ENCODE results near the gene ZNF430. TPM values are rescaled to one million over a fixed set of nuclear protein-coding genes. Genes with fewer than 3 reads are reported as not detected.
"Not testable (repeated sequence)": the region's sequence is repeated elsewhere in the genome, so short reads cannot be mapped to it uniquely, and the experiment has no call there.

The ZNF430 gene
- 10 to 100 TPM; 25.9 to 27.7 TPM for total RNA-seq

DNA sequence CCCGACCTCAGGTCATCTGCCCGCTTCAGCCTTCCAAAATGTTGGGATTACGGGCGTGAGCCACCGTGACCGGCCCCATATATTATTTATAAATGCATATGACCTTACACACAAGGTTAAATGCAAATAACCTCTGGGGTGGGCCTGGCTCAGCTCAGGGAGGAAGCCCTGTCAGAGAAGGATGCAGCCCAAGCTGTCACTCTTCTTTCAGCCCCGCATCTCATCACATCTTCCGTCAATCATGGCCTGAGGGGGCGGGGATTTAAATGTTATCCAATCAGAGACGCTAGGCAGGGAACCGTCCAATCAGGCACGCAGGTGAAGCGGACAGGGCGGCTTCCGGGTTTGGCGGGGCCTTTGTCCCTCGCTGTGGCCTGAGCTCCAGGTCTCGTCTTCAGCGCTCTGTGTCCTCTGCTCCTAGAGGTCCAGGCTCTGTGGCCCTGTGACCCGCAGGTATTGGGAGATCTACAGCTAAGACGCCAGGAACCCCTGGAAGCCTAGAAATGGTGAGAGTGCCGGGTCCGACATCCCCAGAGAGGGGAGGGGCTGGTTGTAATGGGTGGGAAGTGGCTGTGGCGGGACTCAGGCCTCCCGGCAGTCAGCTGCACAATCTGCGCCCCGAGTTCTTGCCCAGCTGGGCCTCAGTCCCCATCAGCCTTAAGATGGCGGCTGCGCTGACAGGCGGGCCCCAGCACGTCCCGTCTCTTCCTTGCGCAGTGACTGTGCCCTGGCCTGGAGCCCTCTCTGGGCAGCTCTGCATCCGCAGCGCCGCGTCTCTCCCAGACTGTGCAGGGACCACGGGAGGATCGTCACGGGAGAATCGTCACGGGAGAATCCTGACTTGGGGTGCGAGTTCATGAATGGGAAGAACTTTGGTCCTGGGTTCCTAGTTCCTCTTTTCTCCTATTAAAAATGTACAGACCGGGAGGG lies at the start of gene ZNF430:
TSS of gene ZNF430 (plus strand) at position 360 of the 930 bp plus-strand sequence. CDS start at position 504, 144 bp downstream.
- H3K27ac Mint-ChIP-seq = peak within 1 kb of the TSS; percentile 99
- ATAC-seq (replicated peaks in 1 of 2) (peak; percentile 89 to 92), DNase-seq (peak; percentile 94 to 95)
- no peaks in the 10 kb centered on the region for H3K9me3 Mint-ChIP-seq
- H3K4me3 Mint-ChIP-seq = peak within 1 kb of the TSS; percentile 100
- no peaks in the 10 kb centered on the region for H3K27me3 Mint-ChIP-seq (ENCODE audit: low read depth)
- H3K4me1 Mint-ChIP-seq (ENCODE audit: low read depth) = peaks cover 49% of the 10 kb centered on the region
- peaks cover 10 to 24% of the 10 kb centered on the region in 2 donors for H3K36me3 Mint-ChIP-seq (ENCODE audit: insufficient read depth in 2 of 2)

DNA sequence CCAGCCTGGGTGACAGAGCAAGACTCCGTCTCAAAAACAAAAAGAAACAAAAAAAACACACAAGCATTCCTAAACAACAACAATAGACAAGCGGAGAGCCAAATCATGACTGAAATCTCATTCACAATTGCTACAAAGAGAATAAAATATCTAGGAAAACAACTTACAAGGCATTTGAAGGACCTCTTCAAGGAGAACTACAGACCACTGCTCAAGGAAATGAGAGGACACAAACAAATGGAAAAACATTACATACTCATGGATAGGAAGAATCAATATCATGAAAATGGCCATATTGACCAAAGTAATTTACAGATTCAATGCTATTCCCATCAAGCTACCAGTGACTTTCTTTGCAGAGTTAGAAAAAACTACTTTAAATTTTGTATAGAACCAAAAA lies 27.7 kb upstream of the ZNF430 start:
- not testable (repeated sequence) for H3K27me3 Mint-ChIP-seq (ENCODE audit: low read depth); H3K4me3 Mint-ChIP-seq; H3K27ac Mint-ChIP-seq; DNase-seq; H3K4me1 Mint-ChIP-seq (ENCODE audit: low read depth); ATAC-seq (replicated peaks in 1 of 2)
- peaks cover 14 to 18% of the 10 kb centered on the region in 2 donors for H3K9me3 Mint-ChIP-seq
- peaks cover 19 to 26% of the 10 kb centered on the region in 2 donors for H3K36me3 Mint-ChIP-seq (ENCODE audit: insufficient read depth in 2 of 2)

DNA sequence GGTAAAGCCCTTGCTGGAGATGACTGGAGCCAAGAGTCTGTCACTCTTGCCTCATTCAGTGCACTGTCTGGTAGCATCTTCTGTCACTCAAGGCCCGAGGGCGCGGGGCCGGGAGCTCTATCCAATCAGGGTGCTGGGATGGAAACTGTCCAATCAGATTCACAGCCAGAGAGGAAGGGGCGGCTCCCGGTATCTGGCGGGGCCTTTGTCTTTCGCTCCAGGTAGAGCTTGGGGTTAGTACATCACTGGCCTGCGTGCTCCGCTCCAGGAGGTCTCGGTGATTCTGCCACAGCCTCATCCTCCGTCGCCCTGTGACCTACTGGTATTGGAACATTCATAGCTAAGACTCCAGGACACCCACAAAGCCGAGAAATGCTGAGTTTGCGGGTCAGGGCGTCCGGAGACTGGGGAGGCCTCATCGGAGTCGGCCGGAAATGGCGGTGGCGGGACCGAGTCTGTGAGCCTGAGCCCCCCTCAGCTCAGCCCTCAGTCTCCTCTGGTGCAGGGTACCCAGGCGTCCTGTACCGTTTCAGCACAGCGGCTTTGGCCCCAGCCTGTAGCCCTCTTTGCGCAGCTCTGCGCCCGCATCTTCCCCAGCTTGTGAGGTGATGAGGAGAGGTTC lies 20.6 kb upstream of the ZNF430 start:
- DNase-seq (peak; percentile 89 to 93), ATAC-seq (replicated peaks in 1 of 2) (peak; percentile 100)
- Mint-ChIP-seq H3K9me3 (no peaks in the 10 kb centered on the region), H3K4me1 (ENCODE audit: low read depth) (peaks cover 22% of the 10 kb centered on the region), H3K27ac (peak overlapping the region; percentile 89), H3K36me3 (ENCODE audit: insufficient read depth in 2 of 2) (peaks cover 5 to 8% of the 10 kb centered on the region in 2 donors), H3K27me3 (ENCODE audit: low read depth) (no peaks in the 10 kb centered on the region), H3K4me3 (peak overlapping the region; percentile 97 to 98)

DNA sequence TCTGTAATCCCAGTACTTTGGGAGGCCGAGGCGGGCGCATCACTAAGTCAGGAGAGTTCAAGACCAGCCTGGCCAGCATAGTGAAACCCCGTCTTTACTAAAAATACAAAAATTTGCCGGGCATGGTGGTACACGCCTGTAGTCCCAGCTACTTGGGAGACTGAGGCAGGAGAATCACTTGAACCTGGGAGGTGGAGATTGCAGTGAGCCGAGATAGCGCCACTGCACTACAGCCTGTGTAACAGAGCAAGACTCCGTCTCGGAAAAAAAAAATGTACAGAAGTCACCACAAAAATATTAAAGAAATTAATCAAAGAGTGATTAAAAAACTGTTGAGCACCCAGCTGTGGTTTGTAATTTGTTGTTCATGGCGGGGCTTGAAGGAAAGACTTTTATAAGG lies 781 bp downstream of the ZNF430 start:
- ATAC-seq (replicated peaks in 1 of 2); H3K27me3 Mint-ChIP-seq (ENCODE audit: low read depth); H3K9me3 Mint-ChIP-seq; DNase-seq: not testable (repeated sequence)
- Mint-ChIP-seq H3K36me3 (ENCODE audit: insufficient read depth in 2 of 2) (peaks cover 12 to 31% of the 10 kb centered on the region in 2 donors), H3K4me3 (peak overlapping the region; percentile 100), H3K4me1 (ENCODE audit: low read depth) (peaks cover 55% of the 10 kb centered on the region), H3K27ac (peak overlapping the region; percentile 99)

DNA sequence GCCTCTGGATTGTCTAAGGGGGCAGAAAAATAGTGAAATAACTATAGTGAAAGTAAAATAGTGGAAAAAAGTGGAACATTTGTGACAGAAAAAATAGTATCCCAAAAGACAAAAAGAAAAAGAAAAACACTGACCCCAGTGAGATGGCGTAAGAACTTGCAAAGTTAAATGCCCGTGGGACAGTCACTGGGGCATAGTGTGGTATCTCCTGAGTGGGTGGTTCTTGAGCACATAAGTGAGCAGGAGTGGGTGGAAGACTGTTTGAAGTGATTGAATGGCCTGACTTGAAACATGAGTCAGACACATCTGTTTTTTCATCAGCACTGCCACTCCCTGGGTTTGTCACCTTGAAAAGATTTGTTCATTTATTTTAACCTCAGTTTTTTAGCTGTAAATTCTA lies 2.5 kb downstream of the ZNF430 start:
- no peaks in the 10 kb centered on the region for H3K9me3 Mint-ChIP-seq
- no peaks in the 10 kb centered on the region for H3K27me3 Mint-ChIP-seq (ENCODE audit: low read depth)
- peak; percentile 59 to 74 for DNase-seq
- peak overlapping the region; percentile 96 for H3K27ac Mint-ChIP-seq
- H3K4me3 Mint-ChIP-seq = peak overlapping the region; percentile 100
- H3K36me3 Mint-ChIP-seq (ENCODE audit: insufficient read depth in 2 of 2) = peaks cover 18 to 44% of the 10 kb centered on the region in 2 donors
- ATAC-seq (replicated peaks in 1 of 2) = peak; percentile 58
- H3K4me1 Mint-ChIP-seq (ENCODE audit: low read depth) = peaks cover 73% of the 10 kb centered on the region

DNA sequence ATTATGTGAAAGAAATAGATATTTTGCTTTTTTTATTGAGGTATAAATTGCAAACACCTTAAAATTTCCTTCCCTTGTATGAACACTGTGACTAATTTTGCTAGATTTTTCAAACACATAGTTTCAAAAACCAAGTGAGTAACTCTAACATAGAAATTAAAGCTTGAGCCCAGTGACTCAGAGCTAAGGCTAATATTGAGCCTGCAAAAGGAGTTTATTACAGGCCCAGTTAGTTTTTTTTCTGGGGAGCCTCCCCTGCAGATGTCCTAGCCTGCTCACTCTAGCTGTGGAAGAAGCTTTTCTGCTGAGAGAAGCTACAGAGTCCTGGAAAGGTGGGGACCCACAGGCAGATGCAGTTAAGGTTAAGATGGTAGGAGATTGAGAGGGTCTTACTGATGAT lies 3.4 kb downstream of the ZNF430 start:
- Mint-ChIP-seq H3K27ac (peak overlapping the region; percentile 88), H3K27me3 (ENCODE audit: low read depth) (no peaks in the 10 kb centered on the region), H3K4me3 (peak overlapping the region; percentile 100), H3K36me3 (ENCODE audit: insufficient read depth in 2 of 2) (peaks cover 25 to 52% of the 10 kb centered on the region in 2 donors), H3K9me3 (no peaks in the 10 kb centered on the region), H3K4me1 (ENCODE audit: low read depth) (peaks cover 82% of the 10 kb centered on the region)
- no peak for ATAC-seq (replicated peaks in 1 of 2)
- no peak for DNase-seq

DNA sequence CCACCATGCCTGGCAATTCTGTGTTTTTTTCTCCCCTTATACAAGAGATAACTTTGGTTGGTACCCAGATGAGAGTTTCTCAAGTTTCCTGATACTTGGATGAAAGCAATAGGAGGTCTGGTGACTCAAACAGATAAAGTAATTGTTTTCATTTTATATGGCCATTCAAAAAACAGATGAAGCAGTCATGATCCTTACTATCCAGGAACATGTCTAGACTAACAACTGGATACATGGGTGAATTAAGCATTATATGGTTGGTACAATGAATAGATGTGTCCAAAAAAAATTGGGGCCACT lies 8.5 kb downstream of the ZNF430 start:
- H3K27ac Mint-ChIP-seq = peak overlapping the region; percentile 59
- peaks cover 23 to 55% of the 10 kb centered on the region in 2 donors for H3K36me3 Mint-ChIP-seq (ENCODE audit: insufficient read depth in 2 of 2)
- H3K9me3 Mint-ChIP-seq = no peaks in the 10 kb centered on the region
- ATAC-seq (replicated peaks in 1 of 2) (peak; percentile 19 to 27), DNase-seq (no peak)
- no peaks in the 10 kb centered on the region for H3K27me3 Mint-ChIP-seq (ENCODE audit: low read depth)
- H3K4me1 Mint-ChIP-seq (ENCODE audit: low read depth) = peaks cover 59% of the 10 kb centered on the region
- H3K4me3 Mint-ChIP-seq = peak overlapping the region; percentile 59 to 78

DNA sequence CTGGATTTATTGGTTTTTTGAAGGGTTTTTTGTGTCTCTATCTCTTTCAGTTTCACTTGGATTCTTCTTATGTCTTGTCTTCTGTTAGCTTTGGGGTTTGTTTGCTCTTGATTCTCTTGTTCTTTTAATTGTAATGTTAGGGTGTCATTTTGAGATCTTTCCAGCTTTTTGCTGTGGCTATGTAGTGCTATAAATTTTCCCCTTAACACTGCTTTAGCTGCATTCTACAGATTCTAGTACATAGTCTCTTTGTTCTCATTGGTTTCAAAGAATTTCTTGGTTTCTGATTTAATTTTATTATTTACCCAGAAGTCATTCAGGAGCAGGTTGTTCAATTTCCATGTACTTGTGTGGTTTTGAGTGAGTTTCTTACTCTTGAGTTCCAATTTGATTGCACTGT lies 24.6 kb downstream of the ZNF430 start:
- Mint-ChIP-seq H3K27me3 (ENCODE audit: low read depth) (no peaks in the 10 kb centered on the region), H3K4me3 (no peak overlapping the region), H3K36me3 (ENCODE audit: insufficient read depth in 2 of 2) (peaks cover 52 to 76% of the 10 kb centered on the region in 2 donors), H3K27ac (peak overlapping the region; percentile 13), H3K4me1 (ENCODE audit: low read depth) (peaks cover 10% of the 10 kb centered on the region), H3K9me3 (peaks cover 31 to 39% of the 10 kb centered on the region in 2 donors)
- ATAC-seq (replicated peaks in 1 of 2) = no peak
- no peak for DNase-seq

DNA sequence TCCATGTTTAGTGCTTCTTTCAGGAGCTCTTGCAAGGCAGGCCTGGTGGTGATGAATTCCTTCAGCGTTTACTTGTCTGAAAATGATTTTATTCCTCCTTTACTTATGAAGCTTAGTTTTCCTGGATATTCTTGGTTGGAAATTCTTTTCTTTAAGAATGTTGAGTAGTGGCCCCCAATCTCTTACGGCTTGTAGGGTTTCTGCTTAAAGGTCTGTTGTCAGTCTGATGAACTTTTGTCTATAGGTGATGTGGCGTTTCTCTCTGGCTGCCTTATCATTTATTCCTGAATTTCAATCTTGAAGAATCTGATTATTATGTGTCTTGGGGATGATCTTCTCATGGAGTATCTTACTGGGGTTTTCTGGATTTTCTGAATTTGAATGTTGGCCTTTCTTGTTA lies 26.0 kb downstream of the ZNF430 start:
- ATAC-seq (replicated peaks in 1 of 2) = no peak
- Mint-ChIP-seq H3K4me3 (no peak overlapping the region), H3K9me3 (peaks cover 33 to 38% of the 10 kb centered on the region in 2 donors), H3K4me1 (ENCODE audit: low read depth) (peaks cover 10% of the 10 kb centered on the region), H3K27me3 (ENCODE audit: low read depth) (no peaks in the 10 kb centered on the region), H3K27ac (no peak overlapping the region), H3K36me3 (ENCODE audit: insufficient read depth in 2 of 2) (peaks cover 49 to 74% of the 10 kb centered on the region in 2 donors)
- DNase-seq = no peak

DNA sequence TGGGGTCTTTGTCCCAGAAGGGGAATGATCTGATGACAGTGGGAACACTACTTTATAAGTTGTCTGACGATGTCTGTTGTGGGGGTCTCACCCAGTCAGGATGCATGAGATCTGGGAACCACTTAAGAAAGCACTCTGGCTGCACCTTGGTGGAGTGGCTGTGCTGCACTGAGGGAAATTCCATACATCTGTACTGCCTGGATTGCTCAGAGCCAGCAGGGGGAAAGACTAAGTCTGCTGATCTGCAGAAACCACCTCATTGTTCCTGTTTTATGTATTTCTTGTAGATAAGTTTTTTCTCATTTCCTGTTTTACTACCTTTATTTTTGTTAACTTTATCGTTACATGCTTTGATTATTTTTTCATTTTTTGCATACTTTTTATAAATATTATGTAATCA lies 27.3 kb downstream of the ZNF430 start:
- no peak overlapping the region for H3K4me3 Mint-ChIP-seq
- H3K9me3 Mint-ChIP-seq = peaks cover 31 to 38% of the 10 kb centered on the region in 2 donors
- peaks cover 53 to 72% of the 10 kb centered on the region in 2 donors for H3K36me3 Mint-ChIP-seq (ENCODE audit: insufficient read depth in 2 of 2)
- H3K4me1 Mint-ChIP-seq (ENCODE audit: low read depth) = peaks cover 10% of the 10 kb centered on the region
- H3K27ac Mint-ChIP-seq = no peak overlapping the region
- H3K27me3 Mint-ChIP-seq (ENCODE audit: low read depth) = no peaks in the 10 kb centered on the region
- ATAC-seq (replicated peaks in 1 of 2) (no peak), DNase-seq (no peak)

DNA sequence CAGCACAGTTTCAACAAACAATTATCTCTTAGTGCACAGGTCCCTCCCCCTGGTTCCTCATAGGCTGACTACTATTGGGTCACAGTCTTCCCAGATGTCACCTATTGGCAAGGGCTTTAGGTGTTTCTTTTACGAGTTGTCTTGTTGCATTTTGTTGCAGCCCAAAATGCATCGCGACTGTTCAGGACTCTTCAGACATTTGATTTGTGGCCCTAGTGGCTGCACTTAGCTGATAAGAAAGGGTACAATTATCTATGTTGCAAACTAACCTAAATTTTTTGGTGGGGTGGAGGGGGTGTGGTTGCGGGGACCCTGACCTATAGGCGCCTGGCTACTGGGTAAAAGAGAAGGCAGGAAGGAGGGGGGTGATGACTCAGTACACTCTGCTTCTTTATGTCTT lies 32.4 kb downstream of the ZNF430 start:
- H3K4me1 Mint-ChIP-seq (ENCODE audit: low read depth) = no peaks in the 10 kb centered on the region
- no peak for ATAC-seq (replicated peaks in 1 of 2)
- H3K4me3 Mint-ChIP-seq = no peak overlapping the region
- peaks cover 9 to 12% of the 10 kb centered on the region in 2 donors for H3K9me3 Mint-ChIP-seq
- no peaks in the 10 kb centered on the region for H3K27me3 Mint-ChIP-seq (ENCODE audit: low read depth)
- H3K36me3 Mint-ChIP-seq (ENCODE audit: insufficient read depth in 2 of 2) = peaks cover 32 to 65% of the 10 kb centered on the region in 2 donors
- no peak for DNase-seq
- no peak overlapping the region for H3K27ac Mint-ChIP-seq

DNA sequence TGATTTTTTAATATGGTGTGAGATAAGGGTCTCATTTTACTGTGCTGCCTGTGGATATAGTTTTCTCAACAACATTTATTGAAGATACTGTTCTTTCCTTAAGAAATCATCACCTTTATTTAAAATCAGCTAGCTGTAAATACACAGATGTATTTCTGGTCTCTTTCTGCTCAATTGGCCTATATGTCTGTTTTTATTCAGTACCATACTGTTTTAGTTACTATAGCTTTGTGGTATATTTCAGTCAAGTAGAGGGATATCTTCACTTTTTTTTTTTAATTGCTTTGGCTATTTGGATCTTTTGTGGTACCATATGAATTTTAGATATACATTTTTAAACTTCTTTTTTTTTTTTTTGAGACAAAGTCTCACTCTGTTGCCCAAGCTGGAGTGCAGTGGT lies 44.9 kb downstream of the ZNF430 start:
- H3K36me3 Mint-ChIP-seq (ENCODE audit: insufficient read depth in 2 of 2) = peaks cover 8 to 28% of the 10 kb centered on the region in 2 donors
- no peaks in the 10 kb centered on the region for H3K4me1 Mint-ChIP-seq (ENCODE audit: low read depth)
- ATAC-seq (replicated peaks in 1 of 2) (no peak), DNase-seq (no peak)
- no peak overlapping the region for H3K4me3 Mint-ChIP-seq
- H3K27me3 Mint-ChIP-seq (ENCODE audit: low read depth) = no peaks in the 10 kb centered on the region
- H3K9me3 Mint-ChIP-seq = peaks cover 3 to 5% of the 10 kb centered on the region in 2 donors
- no peak overlapping the region for H3K27ac Mint-ChIP-seq

Measured in activated T-cell treated with anti-CD3 and anti-CD28 coated beads, Interleukin-2, amount 50 U/mL, for 72 hours (primary cell).